ENCODE measurements around the gene CREBZF. TPM values are rescaled to one million over a fixed set of nuclear protein-coding genes. Genes with fewer than 3 reads are reported as not detected.

CREBZF gene
- total RNA-seq, 1 experiment from 2014 or later = 36.0 TPM

- no peak for DNase-seq (ENCODE audit: unreplicated experiment)
- Mint-ChIP-seq H3K27ac (ENCODE audit: low read depth, unreplicated experiment) (no peak overlapping the region), H3K9me3 (ENCODE audit: unreplicated experiment) (no peaks in the 10 kb centered on the region), H3K27me3 (ENCODE audit: insufficient read depth, unreplicated experiment) (no peaks in the 10 kb centered on the region), H3K36me3 (ENCODE audit: insufficient read depth, unreplicated experiment) (peaks cover 45% of the 10 kb centered on the region), H3K4me3 (ENCODE audit: unreplicated experiment) (no peak overlapping the region), H3K4me1 (ENCODE audit: insufficient read depth, unreplicated experiment) (peaks cover 13% of the 10 kb centered on the region)
- intact Hi-C loops (cut with micrococcal nuclease) = no loop called here
- ChIA-PET POLR2A (interaction anchor here (12.0 kb wide), 1 partner anchor 8 kb away, joined by 254 read pairs; the partner anchor contains the start of gene CREBZF), CTCF (no interaction called here)
- no TSS peak for BruUV-seq (replicated peaks)
- TF ChIP-seq CTCF (IDR thresholded peaks at IDR 0.05; ENCODE audit: unreplicated experiment) = no peak
These were observed 12.0 kb downstream of the CREBZF start for GRCh38 chr11:85652786-85653447.

GRCh38 chr11:85651118-85651517 lies 13.8 kb downstream of the CREBZF start:
- Mint-ChIP-seq H3K4me1 (ENCODE audit: insufficient read depth, unreplicated experiment) (peaks cover 8% of the 10 kb centered on the region), H3K27ac (ENCODE audit: low read depth, unreplicated experiment) (no peak overlapping the region), H3K36me3 (ENCODE audit: insufficient read depth, unreplicated experiment) (peaks cover 28% of the 10 kb centered on the region), H3K4me3 (ENCODE audit: unreplicated experiment) (no peak overlapping the region), H3K9me3 (ENCODE audit: unreplicated experiment) (no peaks in the 10 kb centered on the region), H3K27me3 (ENCODE audit: insufficient read depth, unreplicated experiment) (no peaks in the 10 kb centered on the region)
- CTCF ChIA-PET = interaction anchor here (1.3 kb wide), 1 partner anchor 176 kb away, joined by 3 read pairs; no protein-coding TSS in a partner anchor
- TF ChIP-seq CTCF (IDR thresholded peaks at IDR 0.05; ENCODE audit: unreplicated experiment) = no peak
- intact Hi-C loops (cut with micrococcal nuclease) = no loop called here
- DNase-seq (ENCODE audit: unreplicated experiment) = no peak
- POLR2A ChIA-PET = interaction anchor here (7.1 to 12.0 kb wide), 2 partner anchors 9 to 22 kb away, joined by 152 to 254 read pairs; partner anchors contain the start of genes CREBZF, DLG2 and TMEM126B
- BruUV-seq (replicated peaks) = no TSS peak

- intact Hi-C loops (cut with micrococcal nuclease) = no loop called here
- ChIA-PET CTCF (interaction anchor here (0.6 to 1.9 kb wide), 5 partner anchors 10 to 181 kb away, joined by 3 to 7 read pairs (median 5); partner anchors contain the start of genes CREBZF and DLG2), POLR2A (interaction anchor here (0.5 to 12.0 kb wide), 28 partner anchors 9 to 655 kb away, joined by 3 to 254 read pairs (median 4); partner anchors contain the start of genes CREBZF, DLG2, HIKESHI and PICALM)
- peaks cover 8% of the 10 kb centered on the region for H3K4me1 Mint-ChIP-seq (ENCODE audit: insufficient read depth, unreplicated experiment)
- no peak for TF ChIP-seq CTCF (IDR thresholded peaks at IDR 0.05; ENCODE audit: unreplicated experiment)
- peaks cover 2% of the 10 kb centered on the region for H3K27me3 Mint-ChIP-seq (ENCODE audit: insufficient read depth, unreplicated experiment)
- peak within 1 kb of the TSS; percentile 97 for H3K27ac Mint-ChIP-seq (ENCODE audit: low read depth, unreplicated experiment)
- H3K36me3 Mint-ChIP-seq (ENCODE audit: insufficient read depth, unreplicated experiment) = peaks cover 21% of the 10 kb centered on the region
- BruUV-seq (replicated peaks) = no TSS peak
- peak; percentile 91 for DNase-seq (ENCODE audit: unreplicated experiment)
- H3K4me3 Mint-ChIP-seq (ENCODE audit: unreplicated experiment) = peak within 1 kb of the TSS; percentile 83
- H3K9me3 Mint-ChIP-seq (ENCODE audit: unreplicated experiment) = no peaks in the 10 kb centered on the region
These were observed 17.2 kb downstream of the CREBZF start, which contains the start of gene TMEM126A for GRCh38 chr11:85647604-85648299. TSS of gene TMEM126A (plus strand) at chr11:85647967. CDS start at chr11:85650256, 2,289 bp downstream.

- Mint-ChIP-seq H3K36me3 (ENCODE audit: insufficient read depth, unreplicated experiment) (peaks cover 16% of the 10 kb centered on the region), H3K4me1 (ENCODE audit: insufficient read depth, unreplicated experiment) (peaks cover 8% of the 10 kb centered on the region), H3K27ac (ENCODE audit: low read depth, unreplicated experiment) (peak overlapping the region; percentile 97), H3K9me3 (ENCODE audit: unreplicated experiment) (no peaks in the 10 kb centered on the region), H3K4me3 (ENCODE audit: unreplicated experiment) (peak overlapping the region; percentile 83), H3K27me3 (ENCODE audit: insufficient read depth, unreplicated experiment) (peaks cover 8% of the 10 kb centered on the region)
- TF ChIP-seq CTCF (IDR thresholded peaks at IDR 0.05; ENCODE audit: unreplicated experiment) = no peak
- no TSS peak for BruUV-seq (replicated peaks)
- POLR2A ChIA-PET = interaction anchor here (0.5 to 12.0 kb wide), 21 partner anchors 8 to 655 kb away, joined by 3 to 254 read pairs (median 5); partner anchors contain the start of genes CREBZF, DLG2, HIKESHI and PICALM
- intact Hi-C loops (cut with micrococcal nuclease) = no loop called here
- CTCF ChIA-PET = interaction anchor here (0.6 to 1.9 kb wide), 8 partner anchors 9 to 182 kb away, joined by 3 to 7 read pairs (median 4); partner anchors contain the start of genes CREBZF and DLG2
- DNase-seq (ENCODE audit: unreplicated experiment) = no peak
These were observed 17.9 kb downstream of the CREBZF start for GRCh38 chr11:85647078-85647477.

Data from MCF 10A (cell line).